Kidney epithelial cell (primary cell): ENCODE results near the gene COL16A1. TPM values are rescaled to one million over a fixed set of nuclear protein-coding genes. Genes with fewer than 3 reads are reported as not detected.

Source experiments
- DNase-seq: peaks from one replicate; pipeline ENCODE4 v3.0.0-alpha.2; 2010; ENCODE audit warnings: low read depth
- H3K27me3 ChIP-seq: 2 replicates; pipeline ENCODE4 v1.6.0; 2011; ENCODE audit warnings: low read length; ENCODE audit not compliant: control insufficient read depth, insufficient read depth
- H3K36me3 ChIP-seq: 2 replicates; pipeline ENCODE4 v1.5.1; 2011; ENCODE audit warnings: low read length; ENCODE audit not compliant: control insufficient read depth, insufficient read depth
- H3K4me3 ChIP-seq: 2 replicates; pipeline ENCODE4 v1.5.1; 2011; ENCODE audit warnings: low read depth, mild to moderate bottlenecking, control low read depth, low read length
- total RNA-seq: library from RNA; depleted of rRNA; stranded (reverse); fragments of >200 nt; gene quantifications from 2 replicates; pipeline ENCODE4 v1.2.3, GENCODE V29; 2015
- TF ChIP-seq, protein P1 (sequence below): IDR thresholded peaks from 2 replicates; pipeline ENCODE4 v1.5.1; 2011; ENCODE audit warnings: mild to moderate bottlenecking, moderate library complexity, low read length, control low read depth, inconsistent platforms; ENCODE audit not compliant: insufficient read depth, poor library complexity, severe bottlenecking

COL16A1 gene
- total RNA-seq, 1 donor from 2014 or later: 9.2 TPM

DNA sequence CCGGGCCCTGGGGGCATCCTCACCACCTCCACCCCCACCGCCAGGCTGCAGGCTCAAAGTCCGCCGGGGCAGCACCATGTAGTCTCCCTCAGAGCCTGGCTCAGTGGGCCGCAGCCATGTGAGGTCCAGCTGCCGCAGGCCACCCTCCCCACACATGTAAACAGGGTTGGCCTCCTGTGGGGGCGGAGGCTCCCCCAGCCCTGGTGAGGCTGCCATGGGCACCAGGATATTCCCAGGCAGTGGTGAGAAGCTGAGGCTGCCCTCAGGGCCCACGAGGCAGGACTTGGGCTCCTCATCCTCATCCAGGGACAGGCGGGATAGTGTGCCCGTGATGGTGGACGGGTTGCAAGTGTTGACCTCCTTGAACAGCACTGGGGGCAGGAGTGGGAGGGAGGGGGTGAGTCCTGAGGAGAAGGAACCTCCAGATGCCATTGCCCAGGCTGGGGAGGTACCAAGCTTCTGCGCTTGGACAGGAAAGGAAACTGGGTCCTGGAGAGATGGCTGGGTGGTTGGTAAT is 27.3 kb upstream of the COL16A1 start:
- H3K4me3 ChIP-seq: no peak overlapping the region
- H3K27me3 ChIP-seq: peaks cover 7% of the 10 kb centered on the region
- TF ChIP-seq, protein P1, sequence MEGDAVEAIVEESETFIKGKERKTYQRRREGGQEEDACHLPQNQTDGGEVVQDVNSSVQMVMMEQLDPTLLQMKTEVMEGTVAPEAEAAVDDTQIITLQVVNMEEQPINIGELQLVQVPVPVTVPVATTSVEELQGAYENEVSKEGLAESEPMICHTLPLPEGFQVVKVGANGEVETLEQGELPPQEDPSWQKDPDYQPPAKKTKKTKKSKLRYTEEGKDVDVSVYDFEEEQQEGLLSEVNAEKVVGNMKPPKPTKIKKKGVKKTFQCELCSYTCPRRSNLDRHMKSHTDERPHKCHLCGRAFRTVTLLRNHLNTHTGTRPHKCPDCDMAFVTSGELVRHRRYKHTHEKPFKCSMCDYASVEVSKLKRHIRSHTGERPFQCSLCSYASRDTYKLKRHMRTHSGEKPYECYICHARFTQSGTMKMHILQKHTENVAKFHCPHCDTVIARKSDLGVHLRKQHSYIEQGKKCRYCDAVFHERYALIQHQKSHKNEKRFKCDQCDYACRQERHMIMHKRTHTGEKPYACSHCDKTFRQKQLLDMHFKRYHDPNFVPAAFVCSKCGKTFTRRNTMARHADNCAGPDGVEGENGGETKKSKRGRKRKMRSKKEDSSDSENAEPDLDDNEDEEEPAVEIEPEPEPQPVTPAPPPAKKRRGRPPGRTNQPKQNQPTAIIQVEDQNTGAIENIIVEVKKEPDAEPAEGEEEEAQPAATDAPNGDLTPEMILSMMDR: no peak
- H3K36me3 ChIP-seq: no peaks in the 10 kb centered on the region
- no peak for DNase-seq

- TF ChIP-seq, protein P1: no peak
- Histone ChIP-seq H3K36me3 (no peaks in the 10 kb centered on the region), H3K27me3 (peaks cover 7% of the 10 kb centered on the region), H3K4me3 (no peak overlapping the region)
- no peak for DNase-seq
These were observed 26.7 kb upstream of the COL16A1 start for GRCh38 chr1:31730336-31731048.

- DNase-seq: no peak
- Histone ChIP-seq H3K27me3 (no peaks in the 10 kb centered on the region), H3K4me3 (no peak overlapping the region), H3K36me3 (no peaks in the 10 kb centered on the region)
- TF ChIP-seq, protein P1: no peak
These were observed 24.0 kb upstream of the COL16A1 start for GRCh38 chr1:31727849-31728248.

- TF ChIP-seq, protein P1: no peak
- no peaks in the 10 kb centered on the region for H3K27me3 ChIP-seq
- no peak overlapping the region for H3K4me3 ChIP-seq
- H3K36me3 ChIP-seq: no peaks in the 10 kb centered on the region
- no peak for DNase-seq
These were observed 23.4 kb upstream of the COL16A1 start for GRCh38 chr1:31727195-31727594.

GRCh38 chr1:31726715-31727114 is 22.9 kb upstream of the COL16A1 start:
- Histone ChIP-seq H3K36me3 (no peaks in the 10 kb centered on the region), H3K27me3 (no peaks in the 10 kb centered on the region), H3K4me3 (no peak overlapping the region)
- DNase-seq: no peak
- TF ChIP-seq, protein P1: no peak
